Epithelial cell of proximal tubule (primary cell): ENCODE data around the gene PTPRCAP. TPM values are rescaled to one million over a fixed set of nuclear protein-coding genes. Genes with fewer than 3 reads are reported as not detected.

Source experiments
- DNase-seq: peaks from one replicate; pipeline ENCODE4 v3.0.0-alpha.2; 2011; ENCODE audit warnings: low read depth
- H3K4me3 ChIP-seq: 2 replicates; pipeline ENCODE4 v1.5.1; 2011; ENCODE audit warnings: low read depth, mild to moderate bottlenecking, low read length
- CTCF ChIP-seq: conservative IDR thresholded peaks from 2 replicates; pipeline ENCODE4 v1.5.1; 2012; ENCODE audit warnings: low read depth, mild to moderate bottlenecking, low read length
- total RNA-seq: library from RNA; depleted of rRNA; stranded (reverse); fragments of >200 nt; gene quantifications from 2 replicates; pipeline ENCODE4 v1.2.3, GENCODE V29; 2015

The PTPRCAP gene
- total RNA-seq, 1 donor from 2014 or later, result 3.6 TPM

GRCh38 chr11:67445515-67445914, 8.0 kb upstream of the PTPRCAP start:
- H3K4me3 ChIP-seq, result no peak overlapping the region
- TF ChIP-seq CTCF, result no peak

GRCh38 chr11:67442504-67443404, 5.3 kb upstream of the PTPRCAP start:
- TF ChIP-seq CTCF, result no peak
- peak overlapping the region; percentile 81 for H3K4me3 ChIP-seq
- DNase-seq, result no peak

More at GRCh38 chr11:67445515-67445914, 8.0 kb upstream of the PTPRCAP start:
- no peak for DNase-seq

GRCh38 chr11:67441731-67442351, 4.4 kb upstream of the PTPRCAP start:
- no peak for DNase-seq
- no peak for TF ChIP-seq CTCF
- no peak overlapping the region for H3K4me3 ChIP-seq

- no peak overlapping the region for H3K4me3 ChIP-seq
- no peak for TF ChIP-seq CTCF
- DNase-seq, result no peak
Measured at GRCh38 chr11:67441098-67441563, 3.6 kb upstream of the PTPRCAP start.

- no peak overlapping the region for H3K4me3 ChIP-seq
- TF ChIP-seq CTCF, result no peak
- no peak for DNase-seq
Measured at GRCh38 chr11:67440229-67441097, 3.0 kb upstream of the PTPRCAP start.

GRCh38 chr11:67439321-67440228, 2.1 kb upstream of the PTPRCAP start:
- TF ChIP-seq CTCF, result peak; percentile 47
- DNase-seq, result no peak

More at GRCh38 chr11:67439321-67440228, 2.1 kb upstream of the PTPRCAP start:
- H3K4me3 ChIP-seq, result no peak overlapping the region
